Keratinocyte (primary cell): ENCODE results near the gene FNDC11. TPM values are rescaled to one million over a fixed set of nuclear protein-coding genes. Genes with fewer than 3 reads are reported as not detected.
"Not testable (repeated sequence)": the region's sequence is repeated elsewhere in the genome, so short reads cannot be mapped to it uniquely, and the experiment has no call there.

Experiments used
- DNase-seq: peaks from one replicate; pipeline ENCODE4 v3.0.0-alpha.2; 2011; ENCODE audit warnings: low read depth, missing footprints, low spot score
- FAIRE-seq: peaks from 2 replicates; lab custom pipeline; 2011; peaks lifted over from hg19 to GRCh38; lab: Jason Lieb, UNC
- H2AFZ ChIP-seq: 2 replicates; pipeline ENCODE4 v1.6.0; 2012; ENCODE audit warnings: low read length, control low read depth, inconsistent platforms; ENCODE audit not compliant: control insufficient read depth
- H3K27ac ChIP-seq: 2 replicates; pipeline ENCODE4 v1.5.1; 2011; ENCODE audit warnings: low read length; ENCODE audit not compliant: control insufficient read depth, insufficient read depth
- H3K27me3 ChIP-seq: 3 replicates; pipeline ENCODE4 v1.6.0; 2011; ENCODE audit warnings: low read length; ENCODE audit not compliant: control insufficient read depth, insufficient read depth; ENCODE audit errors: extremely low read depth
- H3K36me3 ChIP-seq, 2 experiments: 2 replicates in 1 of 2; 3 replicates in 1 of 2; pipeline ENCODE4 v1.5.1; 2011; ENCODE audit warnings: low read length in 2 of 2, mild to moderate bottlenecking in 1 of 2; ENCODE audit not compliant: control insufficient read depth in 2 of 2, insufficient read depth in 2 of 2; ENCODE audit errors: extremely low read depth in 1 of 2
- H3K4me1 ChIP-seq: 3 replicates; pipeline ENCODE4 v1.5.1; 2011; ENCODE audit warnings: low read length; ENCODE audit not compliant: control insufficient read depth, insufficient read depth; ENCODE audit errors: extremely low read depth
- H3K4me2 ChIP-seq: 3 replicates; pipeline ENCODE4 v1.6.0; 2011; ENCODE audit warnings: low read depth, low read length; ENCODE audit not compliant: control insufficient read depth, insufficient read depth; ENCODE audit errors: extremely low read depth
- H3K4me3 ChIP-seq, 3 experiments: fragments of 200-600 bp in 1 of 3; sonication (generic) in 1 of 3; 2 replicates in 2 of 3; 3 replicates in 1 of 3; pipeline ENCODE4 v1.5.1; 2011 to 2016; ENCODE audit warnings: low read length in 3 of 3, mild to moderate bottlenecking in 3 of 3, control low read depth in 2 of 3, inconsistent platforms in 1 of 3, low read depth in 1 of 3, mixed read lengths in 1 of 3, mixed run types in 1 of 3, moderate library complexity in 1 of 3; ENCODE audit not compliant: control insufficient read depth in 2 of 3, insufficient read depth in 2 of 3; ENCODE audit errors: extremely low read depth in 1 of 3
- H3K79me2 ChIP-seq: 2 replicates; pipeline ENCODE4 v1.6.0; 2012; ENCODE audit warnings: low read length; ENCODE audit not compliant: control insufficient read depth, insufficient read depth
- H3K9ac ChIP-seq: 3 replicates; pipeline ENCODE4 v1.6.0; 2011; ENCODE audit warnings: low read length; ENCODE audit not compliant: control insufficient read depth, insufficient read depth; ENCODE audit errors: extremely low read depth
- H3K9me1 ChIP-seq: 3 replicates; pipeline ENCODE4 v1.6.0; 2011; ENCODE audit warnings: low read length; ENCODE audit not compliant: control insufficient read depth, insufficient read depth; ENCODE audit errors: extremely low read depth
- H3K9me3 ChIP-seq: 2 replicates; pipeline ENCODE4 v1.5.1; 2012; ENCODE audit warnings: low read depth, low read length; ENCODE audit not compliant: control insufficient read depth
- H4K20me1 ChIP-seq: 3 replicates; pipeline ENCODE4 v1.6.0; 2011; ENCODE audit warnings: low read length; ENCODE audit not compliant: control insufficient read depth, insufficient read depth; ENCODE audit errors: extremely low read depth
- EZH2 ChIP-seq: IDR thresholded peaks from one replicate; pipeline ENCODE4 v1.6.1; 2012; ENCODE audit warnings: inconsistent platforms, mild to moderate bottlenecking, low read length, moderate library complexity
- dilution Hi-C: fragments of 300-500 bp; cut with MboI; formaldehyde crosslinking; loops from one replicate; pipeline ENCODE4 v1.7.0; 2020; ENCODE audit warnings: low sequenced_read_pairs; ENCODE audit not compliant: extremely low pct_ligation_motif_present
- polyA plus RNA-seq, 5 experiments: library from polyadenylated mRNA; depleted of rRNA in 3 of 5; stranded (reverse) in 3 of 5; stranded (forward) in 1 of 5; unstranded in 1 of 5; fragments of >200 nt; gene quantifications; 1 replicate in 1 of 5; 2 replicates in 3 of 5; 3 replicates in 1 of 5; pipeline versions ENCODE4 v1.2.1 to v1.2.3, GENCODE V29; 2011 to 2012; ENCODE audit warnings: missing spikeins in 2 of 5, low read depth in 1 of 5, low replicate concordance in 1 of 5
- TF ChIP-seq, protein P1 (sequence below), 3 experiments: IDR thresholded peaks in 1 of 3; conservative IDR thresholded peaks in 1 of 3; optimal IDR thresholded peaks in 1 of 3; 2 replicates in 2 of 3; 3 replicates in 1 of 3; pipeline versions ENCODE3 to v1.5.1; 2011; ENCODE audit warnings: low read length in 3 of 3, mild to moderate bottlenecking in 3 of 3, moderate library complexity in 2 of 3, control low read depth in 1 of 3, inconsistent platforms in 1 of 3; ENCODE audit not compliant: insufficient read depth in 2 of 3; ENCODE audit errors: extremely low read depth in 1 of 3

FNDC11 gene
- polyA plus RNA-seq, 1 donor (not counting 4 experiments of a cell fraction or from before 2014, with no cell fraction given): 0.55 TPM

DNA sequence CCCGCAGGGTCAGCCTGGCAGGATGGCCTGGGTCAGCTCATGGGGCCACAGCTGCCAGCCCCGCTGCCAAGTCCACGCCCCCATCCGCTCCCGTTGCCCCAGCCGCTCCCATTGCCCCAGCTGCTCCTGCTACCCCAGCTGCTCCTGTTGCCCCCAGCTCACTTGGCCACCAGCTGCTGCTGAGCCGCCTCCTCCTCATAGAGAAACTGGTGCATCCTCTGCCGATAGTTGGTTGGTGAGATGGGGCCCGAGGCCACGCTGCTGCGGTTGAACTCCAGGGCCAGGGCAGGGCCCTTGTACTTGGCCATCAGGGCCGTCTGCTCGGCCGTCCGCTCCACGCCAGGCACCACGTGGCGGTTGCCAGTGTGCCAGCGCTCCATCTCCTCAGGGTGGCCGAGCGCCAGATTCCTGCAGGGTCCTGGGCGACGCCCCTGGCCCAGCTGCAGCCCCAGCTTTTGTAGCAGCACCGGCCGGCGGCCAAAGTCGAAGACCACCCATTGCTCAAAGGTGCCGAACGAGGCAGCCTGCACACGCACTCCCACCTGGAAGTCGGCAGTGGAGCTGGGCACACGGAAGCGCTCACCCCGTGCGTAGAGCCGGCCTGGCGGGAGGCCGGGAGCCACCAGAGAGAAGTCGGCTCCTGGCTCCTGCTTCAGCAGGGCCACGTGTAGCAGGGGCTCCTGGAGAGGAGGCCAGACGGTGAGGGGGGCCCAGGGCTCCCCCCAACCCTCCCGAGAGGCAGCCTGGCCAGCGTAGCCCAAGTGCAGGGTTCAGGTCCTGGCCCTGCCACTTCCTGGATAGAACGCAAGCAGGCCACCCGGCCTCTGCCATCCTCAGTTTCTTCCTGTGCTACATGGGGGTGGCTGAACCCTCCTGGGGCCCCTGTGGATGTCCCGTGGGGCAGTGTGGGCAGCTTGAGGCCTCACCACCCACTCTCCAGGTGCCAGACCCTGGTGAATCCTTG is 15.3 kb downstream of the FNDC11 start:
- H3K4me3 ChIP-seq: no peak overlapping the region
- no peak overlapping the region for H3K27ac ChIP-seq
- FAIRE-seq: no peak

DNA sequence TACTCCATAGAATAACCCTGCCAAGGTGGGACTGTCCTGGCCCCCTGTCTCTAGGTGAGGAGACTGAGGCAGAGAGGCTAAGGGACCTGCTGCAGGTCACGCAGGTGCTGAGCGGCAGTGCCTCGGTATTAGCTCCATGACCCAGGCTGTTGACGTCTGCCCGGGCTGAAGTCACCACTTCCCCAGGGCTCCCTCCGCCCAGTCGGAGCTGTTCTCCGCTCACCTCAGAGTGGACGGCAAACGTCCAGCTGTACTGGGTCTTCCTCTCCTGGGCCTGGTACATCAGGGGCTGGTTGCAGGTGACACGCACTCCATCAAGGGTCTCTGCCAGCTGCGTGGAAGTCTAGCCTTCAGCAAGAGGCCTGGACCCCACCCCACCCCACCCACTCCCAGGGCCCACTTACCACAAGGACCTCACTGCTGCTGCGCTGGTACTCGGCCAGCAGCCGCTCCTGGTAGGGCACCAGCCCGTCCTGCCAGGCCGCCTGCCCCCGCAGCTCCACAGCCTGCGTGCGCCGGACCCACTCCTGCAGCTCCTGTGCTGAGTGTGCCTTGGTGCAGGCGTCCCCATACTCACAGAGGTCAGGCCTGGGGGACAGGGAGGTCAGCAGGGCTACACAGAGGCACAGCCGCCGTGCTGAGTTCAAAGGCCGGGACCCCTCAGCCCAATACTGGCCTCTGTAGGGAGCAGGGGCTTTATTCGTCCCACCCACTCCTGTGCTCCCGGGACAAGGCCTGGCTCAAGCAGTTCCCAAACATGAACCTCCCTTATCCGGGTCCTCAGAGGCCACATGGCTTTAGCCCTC is 16.5 kb downstream of the FNDC11 start:
- Histone ChIP-seq H3K79me2 (peaks cover 22% of the 10 kb centered on the region), H3K27ac (no peak overlapping the region), H3K9me1 (no peaks in the 10 kb centered on the region), H3K4me2 (no peak overlapping the region), H3K27me3 (no peaks in the 10 kb centered on the region), H4K20me1 (peaks cover 5% of the 10 kb centered on the region), H3K4me1 (peaks cover 10% of the 10 kb centered on the region), H3K36me3 (peaks cover 3 to 22% of the 10 kb centered on the region in 2 experiments), H3K4me3 (no peak overlapping the region), H2AFZ (no peak overlapping the region), H3K9me3 (no peaks in the 10 kb centered on the region), H3K9ac (no peak overlapping the region)
- dilution Hi-C loops: no loop called here
- no peak for TF ChIP-seq EZH2
- TF ChIP-seq, protein P1, sequence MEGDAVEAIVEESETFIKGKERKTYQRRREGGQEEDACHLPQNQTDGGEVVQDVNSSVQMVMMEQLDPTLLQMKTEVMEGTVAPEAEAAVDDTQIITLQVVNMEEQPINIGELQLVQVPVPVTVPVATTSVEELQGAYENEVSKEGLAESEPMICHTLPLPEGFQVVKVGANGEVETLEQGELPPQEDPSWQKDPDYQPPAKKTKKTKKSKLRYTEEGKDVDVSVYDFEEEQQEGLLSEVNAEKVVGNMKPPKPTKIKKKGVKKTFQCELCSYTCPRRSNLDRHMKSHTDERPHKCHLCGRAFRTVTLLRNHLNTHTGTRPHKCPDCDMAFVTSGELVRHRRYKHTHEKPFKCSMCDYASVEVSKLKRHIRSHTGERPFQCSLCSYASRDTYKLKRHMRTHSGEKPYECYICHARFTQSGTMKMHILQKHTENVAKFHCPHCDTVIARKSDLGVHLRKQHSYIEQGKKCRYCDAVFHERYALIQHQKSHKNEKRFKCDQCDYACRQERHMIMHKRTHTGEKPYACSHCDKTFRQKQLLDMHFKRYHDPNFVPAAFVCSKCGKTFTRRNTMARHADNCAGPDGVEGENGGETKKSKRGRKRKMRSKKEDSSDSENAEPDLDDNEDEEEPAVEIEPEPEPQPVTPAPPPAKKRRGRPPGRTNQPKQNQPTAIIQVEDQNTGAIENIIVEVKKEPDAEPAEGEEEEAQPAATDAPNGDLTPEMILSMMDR (optimal IDR thresholded peaks at IDR 0.05 in 1 of 3, IDR thresholded peaks at IDR 0.05 in 1 of 3, conservative IDR thresholded peaks at IDR 0.05 in 1 of 3; ENCODE audit: extremely low read depth in 1 of 3, insufficient read depth in 2 of 3, low read length in 3 of 3): no peak
- DNase-seq (no peak), FAIRE-seq (no peak)

More for the DNA sequence above, 15.3 kb downstream of the FNDC11 start:
- Histone ChIP-seq H4K20me1 (peaks cover 8% of the 10 kb centered on the region), H3K79me2 (peaks cover 23% of the 10 kb centered on the region), H3K9me3 (no peaks in the 10 kb centered on the region), H3K4me2 (no peak overlapping the region), H3K9ac (no peak overlapping the region), H3K9me1 (no peaks in the 10 kb centered on the region), H3K27me3 (no peaks in the 10 kb centered on the region), H3K4me1 (peaks cover 6% of the 10 kb centered on the region), H2AFZ (no peak overlapping the region), H3K36me3 (peaks cover 3 to 30% of the 10 kb centered on the region in 2 experiments)
- dilution Hi-C loops: no loop called here
- TF ChIP-seq, protein P1 (optimal IDR thresholded peaks at IDR 0.05 in 1 of 3, IDR thresholded peaks at IDR 0.05 in 1 of 3, conservative IDR thresholded peaks at IDR 0.05 in 1 of 3; ENCODE audit: extremely low read depth in 1 of 3, insufficient read depth in 2 of 3, low read length in 3 of 3): no peak
- no peak for TF ChIP-seq EZH2
- no peak for DNase-seq

DNA sequence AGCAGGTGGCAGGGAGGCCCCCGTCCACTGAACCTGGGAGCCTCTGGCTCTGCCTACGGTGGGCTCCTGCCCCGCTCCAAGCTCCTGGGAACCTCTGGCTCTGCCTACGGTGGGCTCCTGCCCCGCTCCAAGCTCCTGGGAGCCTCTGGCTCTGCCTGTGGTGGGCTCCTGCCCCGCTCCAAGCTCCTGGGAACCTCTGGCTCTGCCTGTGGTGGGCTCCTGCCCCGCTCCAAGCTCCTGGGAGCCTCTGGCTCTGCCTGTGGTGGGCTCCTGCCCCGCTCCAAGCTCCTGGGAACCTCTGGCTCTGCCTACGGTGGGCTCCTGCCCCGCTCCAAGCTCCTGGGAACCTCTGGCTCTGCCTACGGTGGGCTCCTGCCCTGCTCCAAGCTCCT is 17.1 kb downstream of the FNDC11 start:
- peaks cover 3 to 21% of the 10 kb centered on the region in 2 experiments for H3K36me3 ChIP-seq
- dilution Hi-C loops: not testable (repeated sequence)

More for the DNA sequence above, 17.1 kb downstream of the FNDC11 start:
- not testable (repeated sequence) for H3K9me1 ChIP-seq, H3K9me3 ChIP-seq, H3K4me3 ChIP-seq, H3K4me2 ChIP-seq, H2AFZ ChIP-seq, H3K27ac ChIP-seq, FAIRE-seq, DNase-seq, H3K27me3 ChIP-seq, H4K20me1 ChIP-seq, H3K9ac ChIP-seq
- H3K4me1 ChIP-seq: peaks cover 13% of the 10 kb centered on the region
- H3K79me2 ChIP-seq: peaks cover 20% of the 10 kb centered on the region
